Renal cortical epithelial cell (primary cell): ENCODE data around the gene LEO1. TPM values are rescaled to one million over a fixed set of nuclear protein-coding genes. Genes with fewer than 3 reads are reported as not detected.

ENCODE experiments used
- DNase-seq: peaks from one replicate; pipeline ENCODE4 v3.0.0-alpha.2; 2011; ENCODE audit warnings: low read depth
- total RNA-seq: library from RNA; depleted of rRNA; stranded (reverse); fragments of >200 nt; gene quantifications from 2 replicates; pipeline ENCODE4 v1.2.3, GENCODE V29; 2014

Gene LEO1
- total RNA-seq = 18.8 and 49.9 TPM in 2 replicates

DNA sequence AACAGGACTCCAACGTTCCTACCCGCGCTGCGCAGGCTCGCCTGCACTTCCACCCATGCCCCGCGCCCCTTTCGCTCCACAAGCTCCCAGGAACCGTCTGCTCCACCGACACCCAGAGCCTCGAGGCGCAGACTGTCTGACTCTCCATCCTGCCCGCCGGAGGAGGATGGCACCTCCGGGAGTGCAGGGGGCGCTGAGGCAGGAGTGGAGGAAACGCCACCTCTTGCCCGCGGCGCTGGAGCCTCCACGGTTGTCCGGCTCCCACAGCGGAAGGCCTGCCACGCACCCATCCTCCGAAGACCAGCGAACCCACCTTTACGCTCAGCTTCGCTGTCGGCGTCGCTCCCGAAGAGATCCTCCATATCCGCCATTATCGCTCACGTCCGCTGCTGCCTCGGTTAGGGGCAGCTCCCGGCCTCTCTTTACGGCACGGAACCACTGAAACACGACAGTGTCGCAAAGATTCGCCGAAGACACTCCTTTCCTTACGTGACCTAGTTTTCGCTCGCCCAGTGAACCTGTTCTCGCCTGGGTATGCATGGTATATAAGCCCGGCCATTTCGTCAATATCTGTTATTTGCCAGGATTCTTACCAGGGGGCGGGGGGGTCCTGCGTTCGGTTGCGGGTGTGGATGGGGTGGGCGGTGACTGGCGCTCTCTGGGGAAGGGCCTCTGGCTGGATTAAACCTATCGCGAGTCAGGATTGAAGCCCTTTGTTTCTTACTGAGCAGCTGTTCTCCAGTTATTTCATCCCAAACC lies at the start of gene LEO1:
Gene LEO1, minus strand, starts transcription at position 404 of the 759 bp plus-strand sequence. Its CDS starts 33 bp downstream, at position 371.
- peak; percentile 94 for DNase-seq

DNA sequence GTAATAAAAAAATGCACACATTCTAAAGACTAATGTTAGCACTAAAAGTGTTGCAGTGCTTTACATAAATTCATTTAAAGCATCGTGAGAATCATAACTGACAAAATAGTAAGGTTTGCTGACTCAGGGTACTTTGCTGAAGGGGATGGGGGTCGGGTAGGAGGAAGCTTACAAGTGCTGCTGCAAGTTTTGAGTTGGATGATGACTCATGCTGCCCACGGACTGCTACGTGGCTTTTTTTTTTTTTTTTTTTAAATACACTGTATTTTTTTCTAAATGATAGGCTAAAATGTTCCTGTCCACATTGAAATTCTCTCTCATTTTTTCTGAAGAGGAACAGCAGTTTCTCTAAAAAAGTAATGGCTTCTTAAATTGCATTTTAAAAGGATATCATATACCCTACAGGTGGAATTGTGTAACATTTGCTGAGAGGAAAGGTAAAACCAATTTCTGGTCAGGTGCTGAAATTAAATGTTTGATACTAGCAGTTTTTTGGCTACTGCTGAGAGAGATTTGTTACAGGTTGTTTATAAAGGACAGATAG lies 49.6 kb upstream of the LEO1 start:
- DNase-seq = peak; percentile 92

DNA sequence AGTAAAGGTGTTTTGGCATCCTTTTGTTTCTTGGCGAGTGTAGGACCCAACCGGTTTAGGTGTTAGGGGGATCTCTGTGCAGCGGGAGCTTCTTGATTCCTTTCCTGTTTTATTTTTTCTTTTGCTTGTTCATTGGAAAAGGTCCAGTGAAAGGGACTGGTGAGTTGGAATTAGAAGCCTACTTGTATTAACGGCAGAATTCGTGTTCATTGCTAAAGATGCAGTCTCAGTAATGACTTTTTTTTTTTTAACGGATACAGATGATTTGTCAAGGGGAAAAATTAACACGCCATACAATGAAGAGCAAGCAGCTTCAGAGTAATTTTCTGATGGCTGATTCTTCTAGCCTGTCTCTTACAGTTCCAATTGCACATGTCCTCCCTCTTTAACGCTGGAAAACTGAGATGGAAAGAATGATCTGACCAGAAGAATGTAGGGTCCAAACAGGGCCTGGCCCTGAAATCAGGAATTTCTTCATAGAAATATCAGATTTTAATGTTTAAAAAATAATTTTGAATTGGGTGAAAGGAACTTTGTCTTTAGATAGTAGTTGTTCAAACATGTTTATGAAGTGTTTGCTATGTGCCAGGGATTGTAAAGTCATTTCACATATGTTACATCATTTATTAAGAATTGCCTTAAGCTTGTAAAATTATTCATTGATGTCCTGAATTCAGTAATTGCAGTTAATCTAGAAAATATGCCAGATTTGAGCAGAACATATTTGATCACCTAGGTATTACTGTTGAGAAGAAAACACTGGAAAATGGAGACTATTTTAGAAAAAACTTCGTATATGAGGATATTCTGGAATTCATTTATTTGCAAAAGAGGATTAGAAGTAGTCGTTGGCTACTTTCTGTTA lies 48.9 kb upstream of the LEO1 start:
- DNase-seq = peak; percentile 41

DNA sequence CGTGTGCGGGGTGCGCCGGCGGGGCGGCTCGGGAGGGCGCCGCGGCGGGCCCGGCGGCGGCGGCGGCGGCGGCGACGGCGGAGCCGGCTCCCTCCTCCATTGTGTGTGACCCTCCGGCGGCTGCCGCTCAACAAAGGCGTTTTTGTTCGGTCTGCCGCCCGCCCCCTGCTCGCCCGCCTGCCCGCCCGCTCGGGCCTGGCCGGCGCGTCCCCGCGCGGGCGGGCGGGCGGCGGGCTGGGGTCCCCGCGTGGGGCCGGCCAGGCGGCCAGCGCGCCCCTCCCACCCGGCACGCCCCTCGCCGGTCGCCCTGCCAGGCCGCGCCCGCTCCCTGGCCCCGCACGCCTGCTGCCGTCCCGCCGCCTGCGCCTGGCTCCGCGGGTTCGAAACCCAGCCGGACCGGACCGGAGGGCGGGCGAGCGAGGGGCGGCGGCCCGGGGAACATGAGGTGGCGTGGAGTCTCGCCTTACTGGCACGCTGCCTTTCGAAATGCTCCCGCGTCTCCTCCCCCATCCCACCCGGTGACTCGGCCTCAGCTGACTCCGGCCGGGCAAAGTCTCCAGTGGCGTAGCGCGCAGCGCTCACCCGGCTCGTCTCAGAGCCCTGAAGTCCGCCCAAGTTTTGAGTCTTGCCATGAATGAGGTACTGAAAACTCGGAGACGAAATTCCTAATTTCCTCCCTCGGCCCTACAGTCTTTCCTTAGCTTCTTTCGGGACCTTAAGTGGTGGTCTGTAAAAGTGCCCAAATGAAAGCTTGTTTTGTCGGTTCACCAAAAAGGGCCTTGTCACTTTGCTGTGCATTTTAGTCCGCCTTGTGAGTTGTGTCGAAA lies 48.0 kb upstream of the LEO1 start:
- DNase-seq = peak; percentile 74

DNA sequence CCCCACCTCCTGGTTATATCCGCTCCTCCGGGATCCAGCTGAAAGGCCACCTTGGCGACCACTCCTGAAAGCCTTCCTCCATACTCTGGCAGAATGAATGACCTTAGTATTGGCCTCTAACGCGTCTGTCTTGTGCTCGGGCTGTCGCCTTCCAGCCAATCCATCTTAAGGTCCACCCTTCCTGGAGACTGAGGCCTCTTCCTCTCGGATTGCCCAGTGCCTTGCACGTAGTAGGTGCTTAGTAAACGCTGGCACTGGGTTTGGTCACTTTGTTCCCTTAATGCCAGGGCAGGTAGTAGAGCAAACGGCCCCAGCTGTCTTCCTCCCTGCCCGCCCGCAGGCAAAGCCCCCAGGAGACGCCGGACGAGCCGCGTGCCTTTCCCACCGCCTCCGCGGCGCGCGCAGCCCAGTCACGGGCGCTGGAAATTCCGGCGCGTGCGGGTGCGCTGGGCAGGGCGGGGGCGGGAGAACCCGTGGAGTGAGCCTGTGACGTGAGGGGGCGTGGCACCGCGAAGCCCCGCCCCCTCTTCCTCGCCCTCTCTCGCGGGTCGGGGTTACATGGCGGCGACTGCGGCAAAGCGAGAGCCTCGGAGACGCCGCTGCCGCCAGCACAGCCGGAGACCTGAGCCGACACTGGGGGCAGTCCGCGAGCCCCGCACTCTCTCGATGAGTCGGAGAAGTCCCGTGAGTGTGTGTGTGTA lies 47.3 kb upstream of the LEO1 start, which contains the start of gene MAPK6:
Gene MAPK6, plus strand, starts transcription at position 527 of the 701 bp plus-strand sequence. CDS start 27,242 bp downstream, outside the sequence.
- DNase-seq = peak; percentile 74

DNA sequence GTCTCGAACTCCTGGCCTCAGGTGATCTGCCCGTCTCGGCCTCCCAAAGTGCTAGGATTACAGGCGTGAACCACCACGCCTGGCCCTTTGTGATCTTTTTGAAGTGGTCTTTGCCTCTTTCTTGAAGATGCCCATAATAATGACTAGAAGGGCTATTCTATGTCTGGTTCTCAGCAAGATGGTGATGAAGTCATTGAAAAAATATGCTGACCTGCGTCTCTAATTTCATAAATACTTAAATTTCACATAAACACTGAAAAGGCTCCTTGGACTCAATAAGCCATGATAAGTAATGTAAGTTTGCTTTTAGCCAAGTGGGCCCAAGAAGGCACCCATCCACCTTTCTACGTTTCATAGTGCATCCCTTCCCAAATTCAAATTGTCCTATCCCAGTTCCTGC lies 46.7 kb upstream of the LEO1 start:
- no peak for DNase-seq

DNA sequence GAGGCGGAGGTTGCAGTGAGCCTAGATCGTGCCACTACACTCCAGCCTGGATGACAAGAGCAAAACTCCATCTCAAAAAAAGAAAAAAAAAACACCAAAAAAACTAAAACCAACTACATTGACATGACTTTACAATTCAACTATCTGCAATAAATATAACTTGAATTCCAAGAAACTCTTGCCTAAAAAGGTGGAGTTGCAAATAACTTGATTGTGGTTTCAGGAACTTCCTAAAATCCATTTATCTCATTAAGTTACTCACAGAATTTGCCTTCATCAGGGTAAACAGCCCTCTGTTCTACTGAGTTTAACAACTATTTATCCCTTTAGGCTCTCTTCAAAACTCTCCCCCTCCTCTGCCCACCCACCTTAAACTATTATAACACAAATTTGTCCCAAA lies 44.7 kb upstream of the LEO1 start:
- no peak for DNase-seq

DNA sequence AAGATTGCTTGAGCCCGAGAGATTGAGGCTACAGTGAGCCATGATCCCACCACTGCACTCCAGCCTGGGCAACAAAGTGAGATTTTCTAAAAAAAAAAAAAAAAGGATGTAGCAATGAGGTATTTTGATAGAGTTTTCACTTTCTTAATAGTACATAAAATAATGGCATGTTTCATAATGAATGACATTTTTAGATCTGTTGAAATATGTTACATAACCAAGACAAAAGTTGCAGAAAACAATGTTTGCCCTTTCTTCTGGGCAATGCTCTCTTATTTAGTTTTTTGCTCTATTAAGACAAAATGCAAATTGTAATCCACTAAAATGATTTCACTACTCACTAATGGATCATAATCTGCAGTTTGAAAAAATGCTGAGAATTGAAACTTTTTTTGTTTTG lies 43.0 kb upstream of the LEO1 start:
- no peak for DNase-seq

DNA sequence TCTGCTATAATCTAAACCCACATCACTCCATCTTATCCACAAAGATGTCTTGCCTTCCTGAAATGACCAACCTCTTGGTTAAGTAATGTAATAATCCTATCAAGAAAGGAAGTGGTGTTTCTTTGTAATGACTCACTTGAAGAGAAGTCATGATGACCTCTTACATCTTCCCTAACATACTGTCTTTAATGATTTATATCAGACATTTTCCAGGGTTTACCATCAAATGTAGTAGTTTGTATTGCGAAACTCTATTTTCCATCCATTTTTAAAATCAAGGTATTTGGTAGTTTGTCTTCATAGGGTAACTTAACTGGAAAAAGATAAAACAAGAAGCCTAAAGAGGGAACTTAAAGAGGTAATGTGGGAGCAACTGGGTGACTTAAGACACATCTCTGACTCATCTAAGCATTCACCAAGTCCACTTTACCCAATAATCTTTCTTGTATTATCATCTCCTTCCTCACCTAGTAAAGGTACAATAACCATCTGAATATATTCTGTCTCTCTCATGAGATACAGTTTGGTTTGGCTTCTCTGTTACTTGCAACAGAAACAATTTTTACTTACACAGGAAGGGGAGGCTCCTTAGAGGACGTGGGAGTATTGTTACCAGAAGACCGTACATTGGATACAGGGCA lies 41.7 kb upstream of the LEO1 start:
- peak; percentile 56 for DNase-seq

DNA sequence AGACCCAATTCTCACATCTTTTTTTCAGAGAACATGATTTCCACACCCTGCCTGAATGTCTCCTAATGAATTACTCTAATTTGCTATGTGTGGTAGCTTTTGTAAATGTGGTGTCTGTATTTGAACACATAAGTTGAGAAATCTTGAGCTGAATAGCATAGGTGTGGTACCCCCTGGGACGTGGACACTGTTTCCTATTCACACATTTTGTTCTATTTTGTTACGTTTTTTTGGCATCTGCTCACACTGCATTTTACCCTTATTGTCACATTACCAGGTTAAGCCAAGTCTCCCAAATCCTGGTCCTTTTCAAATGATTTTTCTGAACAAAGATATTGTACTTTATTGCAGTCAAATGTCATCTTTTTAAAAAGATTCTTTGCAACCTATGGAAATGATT lies 40.6 kb upstream of the LEO1 start:
- no peak for DNase-seq

DNA sequence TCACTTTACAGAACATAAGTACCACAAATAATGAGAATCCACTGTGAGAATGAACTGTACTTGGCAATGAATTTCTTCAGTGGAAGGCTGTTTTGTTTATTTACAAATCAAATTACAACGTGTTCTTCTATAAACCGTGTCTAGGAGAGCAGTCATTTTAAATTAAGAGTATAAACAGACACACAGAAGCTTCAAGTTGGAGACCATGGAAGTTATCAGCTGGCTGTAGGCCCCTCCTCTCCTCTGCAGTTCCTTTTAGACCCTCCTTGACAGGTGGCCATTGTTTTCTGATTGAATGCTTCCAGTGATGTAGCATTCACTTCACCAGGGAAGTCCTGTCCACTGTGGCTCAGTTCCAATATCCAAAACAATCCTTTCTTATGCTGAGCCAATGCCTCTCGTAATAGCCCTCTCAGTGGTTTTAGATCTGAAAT lies 40.1 kb upstream of the LEO1 start:
- no peak for DNase-seq

DNA sequence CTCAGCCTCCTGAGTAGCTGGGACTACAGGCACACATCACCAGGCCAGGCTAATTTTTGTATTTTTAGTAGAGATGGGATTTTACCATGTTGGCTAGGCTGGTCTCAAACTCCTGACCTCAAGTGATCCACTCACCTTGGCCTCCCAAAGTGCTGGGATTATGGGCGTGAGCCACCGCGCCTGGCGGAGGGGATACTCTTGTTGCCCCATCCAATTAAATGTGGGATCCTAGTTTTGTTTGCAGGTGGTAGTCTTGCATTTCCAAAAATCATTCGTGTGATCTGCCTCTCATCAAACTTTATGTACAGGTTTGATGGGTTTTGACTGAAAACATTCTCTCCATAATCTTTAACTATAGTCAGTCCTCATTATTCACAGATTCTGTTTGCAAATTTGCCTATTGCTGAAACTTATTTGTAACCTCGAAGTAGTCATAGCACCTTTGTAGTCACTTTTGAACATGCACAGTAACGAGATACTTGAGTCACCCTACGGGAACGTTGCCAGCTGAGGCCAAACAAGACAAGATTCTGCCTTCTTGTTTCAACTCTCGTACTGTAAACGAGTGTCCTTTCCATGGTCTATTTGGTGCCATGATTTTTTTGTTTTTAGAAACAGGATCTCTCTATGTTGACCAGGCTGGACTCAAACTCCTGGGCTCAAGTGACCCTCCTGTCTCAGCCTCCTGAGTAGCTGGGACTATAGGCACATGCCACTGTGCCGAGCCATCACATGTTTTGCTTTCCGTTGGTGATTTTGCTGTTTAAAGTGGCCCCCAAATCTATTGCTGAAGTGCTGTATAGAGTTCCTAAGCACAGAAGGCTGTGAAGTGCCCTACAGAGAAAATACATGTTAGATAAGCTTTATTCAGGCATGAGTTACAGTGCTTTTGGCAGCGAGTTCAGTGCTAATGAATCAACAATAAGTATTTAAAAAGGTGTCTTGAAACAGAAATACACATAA lies 39.3 kb upstream of the LEO1 start:
- DNase-seq = peak; percentile 83

DNA sequence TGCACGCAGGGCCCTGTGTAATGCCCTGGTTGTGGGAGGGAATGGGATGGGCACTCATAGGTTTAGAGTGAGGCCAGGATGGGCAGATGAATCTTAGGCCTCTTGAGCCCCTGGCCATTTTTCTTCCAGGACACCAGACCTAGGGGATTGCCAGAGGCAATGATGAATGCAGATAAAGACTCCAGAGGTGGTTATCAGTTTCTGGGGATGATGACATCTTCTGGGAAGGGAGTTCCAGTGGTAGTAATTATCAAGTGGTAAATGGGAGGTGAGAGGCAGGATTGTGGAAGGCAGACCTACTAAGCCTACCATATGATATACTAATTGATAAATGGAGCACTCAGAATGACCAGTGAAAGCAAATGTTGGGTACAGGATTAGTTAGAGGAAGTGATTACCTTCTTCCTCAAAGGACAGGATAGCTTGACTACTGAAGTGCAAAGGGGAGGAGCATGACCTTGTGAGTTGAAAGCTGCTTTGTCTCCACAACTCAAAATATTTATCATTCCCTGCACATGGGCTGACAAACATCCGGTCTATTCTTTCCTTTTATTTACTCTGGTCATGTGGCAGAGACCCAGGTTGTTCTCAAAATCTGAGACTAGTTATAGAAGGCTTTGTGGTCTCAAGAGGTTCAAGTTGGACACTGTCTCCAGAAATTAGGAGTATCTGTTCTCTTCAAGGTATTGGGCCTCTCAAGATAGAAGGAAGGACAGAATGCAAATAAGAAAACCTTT lies 37.3 kb upstream of the LEO1 start:
- DNase-seq = peak; percentile 42

DNA sequence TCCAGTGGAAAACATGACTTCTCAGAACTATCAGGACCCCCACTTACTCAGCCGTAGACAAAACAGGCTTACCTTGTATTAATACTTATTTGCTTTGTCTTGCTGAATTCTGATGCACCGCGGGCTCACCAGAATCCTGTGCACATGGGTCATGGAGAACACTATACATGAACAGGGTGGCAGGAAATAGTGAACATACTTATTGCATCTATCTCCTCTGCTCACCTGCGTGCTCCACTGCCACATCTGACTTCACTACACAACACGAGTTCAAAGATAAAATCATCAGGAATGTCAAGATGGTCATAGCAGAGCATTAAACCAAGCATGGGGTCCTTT lies 36.8 kb upstream of the LEO1 start:
- DNase-seq = no peak

DNA sequence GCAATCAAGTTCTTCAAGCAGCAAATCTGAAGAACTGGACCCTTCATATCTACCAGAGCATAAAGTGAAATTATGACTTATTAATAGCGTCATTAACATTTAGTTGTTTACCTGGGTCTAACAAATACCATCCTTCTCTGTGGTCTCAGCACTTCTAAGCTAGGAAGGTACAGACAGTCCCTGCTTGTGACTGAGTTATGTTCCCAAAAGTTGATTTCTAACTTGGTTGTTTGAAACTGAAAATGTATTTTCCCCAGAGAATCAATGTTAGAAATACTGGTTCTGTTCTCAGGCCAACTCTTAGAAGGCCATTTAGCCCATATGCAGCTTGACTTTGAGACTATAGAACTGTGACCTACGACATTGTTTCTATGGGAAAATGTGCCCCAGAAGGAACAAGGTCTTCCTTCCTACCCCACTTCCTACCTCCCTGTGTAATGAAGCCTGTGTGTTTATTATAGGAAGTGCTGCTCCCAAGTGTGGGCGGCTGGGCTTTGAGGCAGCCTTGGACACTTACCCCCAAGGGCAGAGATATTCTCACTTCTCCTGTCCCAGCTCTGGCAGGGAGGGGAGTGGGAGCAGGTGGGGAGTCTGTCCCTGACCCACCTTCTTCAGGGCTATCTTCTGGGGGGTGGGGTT lies 35.2 kb upstream of the LEO1 start:
- DNase-seq = no peak

DNA sequence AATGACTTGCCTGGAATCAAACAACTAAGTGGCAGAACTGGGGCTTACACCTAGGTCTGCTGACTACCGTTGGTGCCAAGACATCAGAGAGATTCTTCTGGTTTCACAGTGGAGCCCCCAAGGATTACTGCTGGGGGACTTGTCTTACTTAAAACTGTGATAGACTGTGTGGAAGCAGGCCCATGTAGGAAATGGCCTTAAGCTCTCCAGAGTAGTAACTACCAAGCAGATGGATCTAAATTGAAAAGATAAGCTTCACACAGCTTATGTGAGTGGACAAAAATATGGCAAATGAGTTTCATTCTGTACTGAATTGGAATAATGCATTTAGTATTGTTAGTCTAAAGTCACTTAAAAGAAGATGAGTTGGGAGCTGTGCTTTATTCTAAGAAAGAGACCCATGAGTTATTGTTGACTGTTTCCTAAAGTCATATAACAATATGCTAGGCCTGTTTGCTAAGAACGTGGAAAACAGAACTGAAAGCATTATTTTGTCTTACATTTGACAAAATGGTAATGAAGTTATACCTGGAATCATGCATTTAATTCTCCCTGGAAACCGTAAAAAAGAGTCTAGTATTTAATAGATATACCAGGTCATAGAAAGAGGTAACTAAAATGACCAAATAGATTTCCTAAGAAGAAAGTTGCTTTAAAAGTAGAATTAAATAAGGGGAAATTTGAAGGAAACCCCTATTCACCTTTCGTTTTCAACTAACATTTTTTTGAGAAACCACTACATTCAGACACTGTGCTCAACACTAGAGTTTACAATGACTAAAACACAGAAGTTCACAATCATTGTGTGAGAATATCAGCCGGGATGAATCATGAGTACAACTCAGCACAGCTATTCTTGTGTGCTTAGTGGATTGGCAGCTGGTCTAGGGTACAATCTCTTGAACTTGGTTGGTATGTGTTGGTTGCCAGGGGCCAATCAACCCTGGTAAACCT lies 34.4 kb upstream of the LEO1 start:
- DNase-seq = peak; percentile 91

DNA sequence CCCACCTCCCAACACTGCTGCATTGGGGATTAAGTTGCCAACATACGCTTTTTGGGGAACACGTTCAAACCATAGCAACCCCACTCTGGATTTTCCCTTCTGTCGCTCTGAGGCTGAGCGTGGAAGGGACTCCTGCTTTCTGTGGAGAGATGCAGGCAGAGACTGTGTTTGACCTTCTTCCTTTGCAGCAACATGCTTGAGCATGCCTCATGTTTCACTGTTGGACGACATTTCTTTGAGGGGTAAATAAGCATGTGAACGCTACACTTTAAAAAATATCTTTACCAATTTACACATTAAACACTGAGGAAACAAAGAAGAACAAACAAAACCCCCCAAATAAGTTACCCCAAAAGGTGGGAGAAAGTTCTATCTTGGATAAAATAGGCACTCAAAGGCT lies 33.2 kb upstream of the LEO1 start:
- DNase-seq = no peak
